OCI-LY7 (cell line): ENCODE data around the gene SH3YL1.

Experiments
- CTCF ChIP-seq: fragments of 200-600 bp; sonication (generic); conservative IDR thresholded peaks from 2 replicates; pipeline ENCODE4 v1.5.1; 2014; ENCODE audit warnings: mild to moderate bottlenecking, antibody characterized with exemption, low read length, moderate library complexity, mixed read lengths
- EZH2phosphoT487 ChIP-seq: fragments of 200-600 bp; sonication (generic); IDR thresholded peaks from 2 replicates; pipeline ENCODE4 v1.6.1; 2018; ENCODE audit warnings: low read depth, borderline replicate concordance, mild to moderate bottlenecking, mixed run types, antibody characterized with exemption, low read length, moderate library complexity, mixed read lengths

GRCh38 chr2:280650-281110, 16.8 kb upstream of the SH3YL1 start:
- no peak for TF ChIP-seq CTCF
- TF ChIP-seq EZH2phosphoT487 = no peak
